HUDEP-2 (cell line): ENCODE results near the gene GALNT18.

Experiments
- DNase-seq, 76 experiments: peaks; one replicate each; lab custom pipeline; 2025; ENCODE audit not compliant: unreplicated experiment in 76 of 76; lab: John Stamatoyannopoulos, UW

The GALNT18 gene

DNA sequence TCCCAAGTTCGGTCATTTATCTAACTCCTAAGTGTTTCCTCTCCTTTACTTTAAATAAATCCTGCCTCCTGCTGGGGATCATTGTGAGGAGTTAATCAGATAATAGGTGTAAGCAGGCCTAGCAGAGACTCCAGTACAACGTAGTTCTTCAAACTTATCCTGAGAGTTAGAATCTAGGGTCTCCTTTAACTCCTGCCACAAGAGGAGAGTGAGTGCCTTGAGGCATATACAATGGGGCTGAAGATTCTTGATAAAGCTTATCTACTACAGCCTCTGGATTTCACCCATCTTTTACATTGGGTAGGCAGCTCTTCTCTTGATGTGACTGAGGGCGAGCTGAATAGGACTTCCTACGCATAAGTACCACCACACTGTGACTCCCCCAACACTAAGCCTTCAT is 3.1 kb upstream of the GALNT18 start:
- DNase-seq, result no peak

DNA sequence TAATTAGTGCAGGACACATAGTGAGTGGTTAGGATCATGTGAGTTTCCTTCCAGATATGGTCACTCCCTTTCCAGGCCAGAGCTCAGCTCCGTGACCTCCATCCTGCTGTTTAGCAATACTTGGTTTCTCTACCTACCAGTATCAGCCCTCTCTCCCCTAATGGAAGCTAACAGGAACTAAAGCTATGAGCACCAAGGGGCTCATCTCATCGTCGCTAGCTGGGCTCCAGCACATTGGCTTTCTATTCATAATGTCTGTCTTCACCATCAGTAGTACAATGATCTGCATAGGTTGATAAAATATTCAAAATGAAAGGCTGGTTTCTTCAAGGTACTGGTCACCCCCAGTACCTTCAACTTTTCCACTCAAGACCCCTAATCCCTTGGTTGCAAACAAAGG is 2.4 kb upstream of the GALNT18 start:
- DNase-seq, result no peak

- DNase-seq, result no peak
Measured at GRCh38 chr11:11622772-11623171, 967 bp upstream of the GALNT18 start.

DNA sequence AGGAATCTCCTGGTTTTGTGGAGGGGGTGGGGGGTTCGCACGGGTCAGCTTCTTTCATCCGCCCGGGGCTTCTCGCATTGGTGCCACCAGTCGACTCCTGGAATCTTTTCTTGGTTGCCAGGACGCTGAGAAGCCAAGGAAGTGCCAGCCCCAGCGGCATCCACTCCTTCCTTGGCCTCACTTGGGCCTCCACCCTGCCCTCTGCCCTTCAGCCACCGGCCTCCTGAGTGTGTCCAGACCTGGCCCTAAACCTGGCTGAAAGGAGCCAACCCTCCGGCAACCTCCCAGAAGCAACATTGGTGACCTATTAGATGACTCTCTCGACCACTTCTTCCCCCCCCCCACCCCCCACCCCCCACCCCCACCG is 518 bp upstream of the GALNT18 start:
- DNase-seq, result no peak

GRCh38 chr11:11620921-11621572 is 758 bp downstream of the GALNT18 start:
- DNase-seq, result peak in 7 of 76 experiments; percentile 2 to 18 (median 12)

DNA sequence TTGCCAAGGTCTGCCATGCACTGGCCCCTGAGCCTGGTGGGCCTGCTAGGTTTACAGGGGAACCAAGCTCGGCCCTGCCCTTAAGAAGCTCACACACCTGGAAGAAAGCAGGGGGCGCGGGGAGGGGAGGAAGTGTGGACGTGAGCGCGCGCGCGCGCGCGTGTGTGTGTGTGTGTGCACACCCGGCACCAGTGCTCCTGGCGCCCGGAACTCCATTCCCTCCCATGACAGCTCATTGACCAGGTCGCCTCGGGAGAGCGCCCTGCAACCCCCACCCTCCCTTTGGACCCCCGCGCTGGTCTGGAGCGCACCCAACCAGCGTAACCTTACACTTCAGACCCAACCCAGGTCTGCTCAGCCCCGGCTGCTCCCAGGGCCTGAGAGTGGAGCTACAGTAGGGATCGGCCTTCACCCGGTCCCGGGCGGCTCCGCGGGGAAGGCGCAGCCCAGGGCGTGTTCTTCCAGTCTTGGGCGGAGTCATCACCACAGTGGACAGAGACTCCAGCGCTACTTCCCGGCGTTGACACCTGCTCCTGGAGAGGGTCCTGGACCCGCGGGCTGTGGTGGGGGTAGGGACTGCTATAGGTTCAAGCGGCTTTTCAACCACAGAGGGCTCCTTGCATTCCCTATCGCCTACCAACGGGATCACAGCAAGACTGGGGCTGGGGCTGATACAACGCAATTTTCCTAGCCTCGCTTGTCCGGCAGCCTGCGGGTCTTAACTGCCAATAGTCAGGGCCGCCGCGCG is 1.5 kb downstream of the GALNT18 start:
- DNase-seq, result peak in 4 of 76 experiments; percentile 2 to 9 (median 4)

GRCh38 chr11:11618973-11619435 is 2.8 kb downstream of the GALNT18 start:
- DNase-seq, result no peak

- no peak for DNase-seq
Measured at GRCh38 chr11:11615086-11615485, 6.7 kb downstream of the GALNT18 start.

DNA sequence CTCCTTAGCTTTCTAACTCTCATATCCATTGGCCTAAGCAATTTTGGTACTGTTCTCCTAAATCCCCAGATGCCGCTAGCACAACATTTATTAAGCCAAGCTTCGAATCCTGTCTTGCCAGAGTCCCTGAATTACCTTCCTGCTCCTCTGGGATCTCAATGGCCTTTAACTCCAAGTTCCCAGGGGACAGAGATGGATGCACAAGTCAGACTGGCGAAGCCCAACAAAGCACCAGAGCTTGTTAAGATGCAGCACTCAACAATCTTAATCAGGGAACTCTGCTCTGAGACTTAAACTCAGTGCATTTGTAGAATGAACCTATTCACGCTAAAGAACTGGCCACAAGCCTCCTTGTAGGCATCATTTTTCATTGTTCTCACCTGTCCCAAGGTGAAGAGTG is 9.4 kb downstream of the GALNT18 start:
- DNase-seq, result no peak

DNA sequence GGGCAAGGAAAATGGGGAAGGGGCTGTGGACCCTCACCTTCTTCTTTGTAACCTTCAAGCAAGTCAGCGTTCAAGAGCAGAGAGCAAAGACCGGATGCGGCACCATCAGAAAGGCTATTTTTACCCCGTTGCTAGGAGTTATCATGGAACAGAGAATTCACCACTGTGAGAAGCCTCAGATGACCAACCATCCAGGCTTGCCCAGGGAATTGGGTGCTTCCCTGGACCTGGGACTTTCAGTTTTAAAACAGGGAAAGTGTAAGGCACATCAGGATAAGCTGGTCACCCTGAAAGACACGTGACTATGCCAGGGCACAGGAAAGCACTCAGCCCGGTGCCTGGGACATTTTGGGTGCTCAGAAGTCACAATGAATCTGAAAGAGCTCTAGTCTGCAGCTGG is 10.4 kb downstream of the GALNT18 start:
- no peak for DNase-seq

DNA sequence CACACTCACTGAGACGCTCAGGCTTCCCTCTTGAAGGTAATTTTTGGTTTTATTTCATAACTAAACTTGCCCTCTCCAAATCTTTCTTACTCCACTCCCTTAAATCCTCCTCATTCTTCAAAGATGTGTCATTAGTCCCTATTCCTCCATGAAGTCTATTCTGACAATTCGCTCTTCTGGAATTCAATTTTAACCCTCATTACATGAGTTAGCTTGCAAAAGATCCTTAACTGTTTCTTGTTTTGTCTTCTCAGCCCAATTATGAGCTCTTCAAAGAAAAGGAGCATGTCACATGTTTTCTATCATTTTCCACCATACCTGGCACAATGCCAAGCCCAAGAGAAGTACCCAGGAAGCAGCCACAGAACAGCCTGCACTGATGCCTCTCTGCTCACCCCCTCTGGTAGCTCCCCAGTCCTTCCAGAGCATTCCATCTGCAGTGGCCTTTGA is 13.0 kb downstream of the GALNT18 start:
- peak in 1 of 76 experiments; percentile 3 for DNase-seq

- no peak for DNase-seq
Measured at GRCh38 chr11:11607772-11608171, 14.0 kb downstream of the GALNT18 start.

DNA sequence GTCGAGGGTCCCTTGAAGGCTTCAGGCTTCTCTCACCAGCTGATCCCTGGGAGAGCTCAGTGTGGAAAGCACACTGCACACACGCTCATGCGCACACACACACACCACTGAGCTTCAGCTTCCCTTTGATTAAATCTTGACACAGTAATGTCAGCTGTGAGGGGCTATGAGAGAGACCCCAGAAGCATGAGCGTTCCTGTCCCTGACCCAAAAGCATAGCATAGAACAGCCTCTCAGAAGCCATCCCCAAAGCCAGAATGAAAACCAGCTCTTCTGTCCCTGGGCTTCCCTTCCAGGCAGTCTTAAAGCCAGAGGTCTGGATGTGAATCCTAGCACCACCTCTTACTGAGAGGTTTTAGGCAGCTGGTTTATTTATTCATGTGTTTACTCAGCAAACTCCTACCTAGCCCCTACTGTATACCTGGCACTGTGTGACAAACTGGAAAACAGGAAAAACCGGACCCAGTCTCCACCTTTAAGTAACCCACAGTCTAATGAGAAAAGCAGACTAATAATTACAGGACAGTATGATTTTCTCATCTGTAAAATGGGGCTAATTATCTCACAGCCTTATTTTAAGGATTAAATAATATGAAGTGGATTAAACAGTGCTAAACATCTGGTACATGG is 15.9 kb downstream of the GALNT18 start:
- DNase-seq, result no peak

GRCh38 chr11:11605181-11605580 is 16.6 kb downstream of the GALNT18 start:
- DNase-seq, result no peak

- no peak for DNase-seq
Measured at GRCh38 chr11:11604370-11604990, 17.3 kb downstream of the GALNT18 start.

- no peak for DNase-seq
Measured at GRCh38 chr11:11602011-11602410, 19.8 kb downstream of the GALNT18 start.

DNA sequence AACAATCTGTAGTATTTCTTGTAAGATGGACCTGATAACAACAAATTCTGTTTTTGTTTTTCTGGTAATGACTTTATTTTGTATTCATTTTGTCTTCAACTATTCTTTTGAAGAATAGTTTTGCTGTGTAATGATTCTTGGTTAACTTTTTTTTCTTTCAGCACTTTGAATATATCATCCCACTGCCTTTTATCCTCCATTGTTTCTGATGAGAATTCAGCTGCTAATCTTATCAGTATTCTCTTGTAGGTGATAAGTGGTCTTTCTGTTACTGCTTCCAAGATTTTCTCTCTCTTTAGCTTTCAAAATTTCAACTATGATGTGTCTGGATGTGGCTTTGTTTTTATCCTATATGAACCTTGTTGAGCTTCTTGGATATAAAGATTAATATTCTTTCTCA is 21.5 kb downstream of the GALNT18 start:
- no peak for DNase-seq

DNA sequence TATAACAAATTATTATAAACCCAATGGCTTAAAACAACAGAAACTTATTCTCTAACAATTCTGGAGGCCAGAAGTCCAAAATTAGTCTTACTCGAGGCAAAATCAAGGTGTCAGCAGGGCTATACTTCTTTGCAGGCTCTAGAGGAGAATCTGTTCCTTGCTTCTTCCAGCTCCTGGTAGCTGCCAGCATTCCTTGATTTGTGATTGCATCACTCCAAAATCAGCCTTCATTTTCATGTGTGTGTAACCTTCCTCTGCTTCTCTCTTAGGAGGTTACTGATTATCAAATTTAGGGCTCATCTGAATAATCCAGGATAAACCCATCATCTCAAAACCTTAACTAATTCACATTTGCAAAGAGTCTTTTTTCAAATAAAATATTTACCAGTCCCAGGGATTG is 23.6 kb downstream of the GALNT18 start:
- no peak for DNase-seq

GRCh38 chr11:11594162-11594561 is 27.6 kb downstream of the GALNT18 start:
- no peak for DNase-seq

DNA sequence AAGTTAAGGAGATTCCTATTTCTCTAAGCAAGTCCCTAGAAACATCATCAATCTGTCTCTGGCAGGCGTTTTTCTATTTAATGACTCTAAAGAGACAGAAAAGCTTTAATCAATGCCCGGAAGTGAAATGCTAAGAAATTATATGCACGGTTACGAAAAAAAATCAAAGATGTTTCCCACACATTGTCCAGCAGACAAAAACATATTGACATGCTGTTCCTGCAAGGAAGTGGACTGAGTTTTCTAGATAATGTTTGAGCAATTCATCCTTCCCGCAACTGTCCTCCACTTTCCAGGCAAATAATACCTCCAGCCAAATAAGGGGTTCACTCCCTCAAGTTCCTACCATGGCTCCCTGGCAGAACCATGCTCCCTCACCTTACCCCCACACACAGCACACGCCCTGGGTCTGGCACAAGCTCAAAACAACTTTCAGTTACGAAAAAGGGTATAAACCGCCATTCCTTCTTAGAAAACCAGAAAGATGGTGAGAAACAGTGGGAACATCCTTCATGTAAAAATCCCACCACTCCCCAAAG is 29.6 kb downstream of the GALNT18 start:
- no peak for DNase-seq

DNA sequence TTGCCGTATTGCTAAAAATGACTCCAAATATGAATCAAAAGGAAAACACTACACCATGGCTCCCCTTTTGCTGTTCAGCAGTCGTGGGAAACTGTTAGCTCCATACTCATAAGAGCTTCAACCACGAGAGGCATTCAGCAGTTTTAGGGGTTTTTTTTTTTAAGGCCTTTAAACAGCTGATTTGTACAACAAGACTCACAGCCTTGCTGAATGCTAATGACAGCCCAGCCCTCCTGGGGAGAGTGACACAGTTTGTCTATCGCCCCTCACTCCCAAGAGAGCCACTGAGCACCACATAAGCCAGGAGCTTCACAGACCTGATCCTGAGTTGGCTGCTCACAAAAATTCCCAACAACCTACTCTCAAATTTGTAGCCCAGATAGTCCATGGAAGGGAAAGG is 32.4 kb downstream of the GALNT18 start:
- no peak for DNase-seq
